K562 (cell line): ENCODE data around the gene LILRA6.
"Not testable (repeated sequence)": the region's sequence is repeated elsewhere in the genome, so short reads cannot be mapped to it uniquely, and the experiment has no call there.

Source experiments
- ATF1 ChIP-seq, 2 experiments: fragments of 450-650 bp in 1 of 2; IDR thresholded peaks; 2 replicates each; pipeline ENCODE4 v1.6.1; 2016; ENCODE audit warnings: missing compliant biosample characterization in 1 of 2, missing genetic modification characterization in 1 of 2
- EP300 ChIP-seq: IDR thresholded peaks from 2 replicates; pipeline ENCODE4 v1.6.1; 2012; ENCODE audit warnings: low read length, improper control_type of control experiment
- HCFC1 ChIP-seq: IDR thresholded peaks from 2 replicates; pipeline ENCODE4 v1.6.1; 2012; ENCODE audit warnings: low read depth, low read length, improper control_type of control experiment
- MAZ ChIP-seq, 2 experiments: fragments of 450-650 bp in 1 of 2; sonication (generic) in 1 of 2; formaldehyde crosslinking; IDR thresholded peaks in 1 of 2; conservative IDR thresholded peaks in 1 of 2; 2 replicates each; pipeline versions ENCODE4 v1.4.0 to v1.5.0; 2020; ENCODE audit warnings: mild to moderate bottlenecking in 1 of 2, missing genetic modification reagents in 1 of 2
- NCOA2 ChIP-seq, 2 experiments: fragments of 450-650 bp; IDR thresholded peaks; 2 replicates each; pipeline ENCODE4 v1.6.1; 2018; ENCODE audit warnings: mild to moderate bottlenecking in 2 of 2, moderate library complexity in 1 of 2; ENCODE audit not compliant: partially characterized antibody in 2 of 2
- NR2C2 ChIP-seq, 2 experiments: fragments of 200-800 bp in 1 of 2; sonication (Bioruptor generic) in 1 of 2; sonication (generic) in 1 of 2; formaldehyde crosslinking in 1 of 2; IDR thresholded peaks; 2 replicates each; pipeline versions ENCODE4 v1.6.1 to v1.8.0; 2016 to 2022; ENCODE audit warnings: mild to moderate bottlenecking in 1 of 2, missing compliant biosample characterization in 1 of 2, missing genetic modification characterization in 1 of 2, missing genetic modification reagents in 1 of 2
- POLR2A ChIP-seq: fragments of 450-650 bp; conservative IDR thresholded peaks from 2 replicates; pipeline ENCODE4 v1.6.1; 2016
- RCOR1 ChIP-seq, 2 experiments: IDR thresholded peaks; 2 replicates each; pipeline ENCODE4 v1.6.1; 2012; ENCODE audit warnings: low read depth in 2 of 2, low read length in 2 of 2, borderline replicate concordance in 1 of 2, improper control_type of control experiment in 1 of 2
- TAF15 ChIP-seq: fragments of 200-400 bp; formaldehyde crosslinking; IDR thresholded peaks from 2 replicates; pipeline ENCODE4 v1.6.1; 2017; ENCODE audit warnings: mild to moderate bottlenecking, low read depth, low read length, moderate library complexity
- ZFX ChIP-seq: sonication (generic); formaldehyde crosslinking; IDR thresholded peaks from 2 replicates; pipeline ENCODE4 v1.8.0; 2022; ENCODE audit warnings: mild to moderate bottlenecking, missing genetic modification reagents, moderate library complexity
- TF ChIP-seq, protein P1 (sequence below), 2 experiments: fragments of 450-650 bp; IDR thresholded peaks; 2 replicates each; pipeline ENCODE4 v1.6.1; 2016; ENCODE audit warnings: mild to moderate bottlenecking in 2 of 2, borderline replicate concordance in 1 of 2, low read depth in 1 of 2, moderate library complexity in 1 of 2
- TF ChIP-seq, protein P2 (sequence below), 2 experiments: fragments of 450-650 bp in 1 of 2; sonication (generic) in 1 of 2; formaldehyde crosslinking; conservative IDR thresholded peaks; 2 replicates each; pipeline versions ENCODE4 v1.4.0 to v1.8.1; 2020 to 2022; ENCODE audit warnings: mild to moderate bottlenecking in 1 of 2, missing genetic modification reagents in 1 of 2
- TF ChIP-seq, protein P3 (sequence below), 3 experiments: IDR thresholded peaks in 2 of 3; conservative IDR thresholded peaks in 1 of 3; 2 replicates each; pipeline ENCODE4 v1.5.1; 2011 to 2012; ENCODE audit warnings: low read length in 3 of 3, mild to moderate bottlenecking in 3 of 3, control low read depth in 2 of 3, improper control_type of control experiment in 1 of 3, inconsistent platforms in 1 of 3, low read depth in 1 of 3, mixed read lengths in 1 of 3, moderate library complexity in 1 of 3; ENCODE audit not compliant: insufficient read depth in 2 of 3

DNA sequence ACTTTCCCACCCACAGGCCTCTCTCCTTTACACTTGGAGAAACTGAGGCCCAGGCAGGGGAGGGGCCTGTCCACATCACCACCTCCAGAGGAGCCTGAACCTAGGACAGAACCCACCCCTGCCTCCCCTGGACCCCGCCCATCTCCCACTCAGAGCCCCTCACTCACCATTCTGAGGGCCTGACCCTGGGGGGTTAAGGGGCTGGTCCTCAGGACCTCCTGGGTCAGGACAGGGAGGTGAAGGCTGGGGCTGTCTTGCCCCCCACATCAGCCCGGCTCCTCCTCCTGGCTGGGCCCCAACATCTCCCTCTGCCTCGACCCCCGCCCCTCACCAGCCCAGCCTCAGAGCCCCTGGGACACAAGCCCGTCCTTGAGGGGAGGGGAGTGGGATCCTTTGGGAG is 22.9 kb downstream of the LILRA6 start:
- not testable (repeated sequence) for TF ChIP-seq HCFC1; ATF1 (CRISPR knock-in tag; IDR thresholded peaks at IDR 0.05); ATF1 (tag; IDR thresholded peaks at IDR 0.05); ZFX (CRISPR knock-in tag); MAZ (CRISPR knock-in tag; conservative IDR thresholded peaks at IDR 0.05 in 1 of 2, IDR thresholded peaks at IDR 0.05 in 1 of 2); NR2C2 (CRISPR knock-in tag; IDR thresholded peaks at IDR 0.05); NR2C2 (tag; IDR thresholded peaks at IDR 0.05); EP300; RCOR1 (IDR thresholded peaks at IDR 0.05; ENCODE audit: borderline replicate concordance in 1 of 2, low read depth in 2 of 2, low read length in 2 of 2); TAF15; POLR2A; NCOA2 (IDR thresholded peaks at IDR 0.05; ENCODE audit: partially characterized antibody in 2 of 2)
- TF ChIP-seq, protein P1, sequence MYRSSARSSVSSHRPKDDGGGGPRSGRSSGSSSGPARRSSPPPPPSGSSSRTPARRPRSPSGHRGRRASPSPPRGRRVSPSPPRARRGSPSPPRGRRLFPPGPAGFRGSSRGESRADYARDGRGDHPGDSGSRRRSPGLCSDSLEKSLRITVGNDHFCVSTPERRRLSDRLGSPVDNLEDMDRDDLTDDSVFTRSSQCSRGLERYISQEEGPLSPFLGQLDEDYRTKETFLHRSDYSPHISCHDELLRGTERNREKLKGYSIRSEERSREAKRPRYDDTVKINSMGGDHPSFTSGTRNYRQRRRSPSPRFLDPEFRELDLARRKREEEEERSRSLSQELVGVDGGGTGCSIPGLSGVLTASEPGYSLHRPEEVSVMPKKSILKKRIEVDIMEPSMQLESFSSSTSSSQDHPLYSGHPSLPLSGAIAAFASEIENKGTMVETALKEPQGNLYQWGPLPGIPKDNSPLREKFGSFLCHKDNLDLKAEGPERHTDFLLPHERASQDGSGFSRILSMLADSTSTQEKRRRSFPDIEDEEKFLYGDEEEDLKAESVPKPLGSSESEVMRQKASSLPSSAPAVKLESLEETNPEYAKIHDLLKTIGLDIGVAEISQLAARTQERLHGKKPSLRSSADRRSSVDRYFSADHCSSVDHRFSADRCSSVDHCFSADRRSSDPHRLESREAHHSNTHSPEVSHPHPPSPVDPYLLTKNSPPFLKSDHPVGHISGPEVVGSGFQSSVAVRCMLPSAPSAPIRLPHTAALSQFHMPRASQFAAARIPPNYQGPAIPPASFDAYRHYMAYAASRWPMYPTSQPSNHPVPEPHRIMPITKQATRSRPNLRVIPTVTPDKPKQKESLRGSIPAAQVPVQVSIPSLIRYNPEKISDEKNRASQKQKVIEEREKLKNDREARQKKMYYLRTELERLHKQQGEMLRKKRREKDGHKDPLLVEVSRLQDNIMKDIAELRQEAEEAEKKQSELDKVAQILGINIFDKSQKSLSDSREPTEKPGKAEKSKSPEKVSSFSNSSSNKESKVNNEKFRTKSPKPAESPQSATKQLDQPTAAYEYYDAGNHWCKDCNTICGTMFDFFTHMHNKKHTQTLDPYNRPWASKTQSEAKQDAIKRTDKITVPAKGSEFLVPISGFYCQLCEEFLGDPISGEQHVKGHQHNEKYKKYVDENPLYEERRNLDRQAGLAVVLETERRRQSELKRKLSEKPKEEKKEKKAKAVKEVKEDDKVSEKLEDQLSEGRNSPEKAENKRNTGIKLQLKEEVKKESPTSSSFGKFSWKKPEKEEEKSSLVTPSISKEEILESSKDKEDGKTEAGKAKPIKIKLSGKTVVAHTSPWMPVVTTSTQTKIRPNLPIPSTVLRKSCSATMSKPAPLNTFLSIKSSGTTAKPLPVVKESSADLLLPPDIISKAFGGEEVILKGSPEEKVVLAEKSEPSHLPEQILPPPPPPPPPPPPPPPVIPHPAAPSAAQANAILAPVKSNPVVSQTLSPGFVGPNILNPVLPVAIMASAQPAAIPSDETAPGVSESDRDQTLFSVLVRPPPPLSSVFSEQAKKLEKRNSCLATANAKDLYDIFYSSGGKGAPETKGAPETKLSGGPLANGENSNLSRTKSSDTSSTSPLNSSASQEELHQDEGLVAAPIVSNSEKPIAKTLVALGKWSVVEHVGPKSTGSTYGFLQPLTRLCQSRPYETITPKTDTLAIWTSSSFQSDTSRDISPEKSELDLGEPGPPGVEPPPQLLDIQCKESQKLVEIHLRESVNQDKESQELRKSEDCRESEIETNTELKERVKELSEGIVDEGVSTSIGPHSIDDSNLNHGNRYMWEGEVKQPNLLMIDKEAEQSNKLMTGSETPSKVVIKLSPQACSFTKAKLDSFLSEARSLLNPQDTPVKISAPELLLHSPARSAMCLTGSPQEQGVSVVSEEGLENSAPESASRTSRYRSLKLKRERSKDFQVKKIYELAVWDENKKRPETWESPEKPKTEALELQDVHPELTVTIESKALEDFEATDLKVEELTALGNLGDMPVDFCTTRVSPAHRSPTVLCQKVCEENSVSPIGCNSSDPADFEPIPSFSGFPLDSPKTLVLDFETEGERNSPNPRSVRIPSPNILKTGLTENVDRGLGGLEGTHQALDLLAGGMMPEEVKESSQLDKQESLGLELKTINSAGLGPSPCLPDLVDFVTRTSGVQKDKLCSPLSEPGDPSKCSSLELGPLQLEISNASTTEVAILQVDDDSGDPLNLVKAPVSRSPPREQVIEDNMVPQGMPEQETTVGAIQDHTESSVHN (IDR thresholded peaks at IDR 0.05; ENCODE audit: borderline replicate concordance in 1 of 2, low read depth in 1 of 2): not testable (repeated sequence)
- TF ChIP-seq, protein P2, sequence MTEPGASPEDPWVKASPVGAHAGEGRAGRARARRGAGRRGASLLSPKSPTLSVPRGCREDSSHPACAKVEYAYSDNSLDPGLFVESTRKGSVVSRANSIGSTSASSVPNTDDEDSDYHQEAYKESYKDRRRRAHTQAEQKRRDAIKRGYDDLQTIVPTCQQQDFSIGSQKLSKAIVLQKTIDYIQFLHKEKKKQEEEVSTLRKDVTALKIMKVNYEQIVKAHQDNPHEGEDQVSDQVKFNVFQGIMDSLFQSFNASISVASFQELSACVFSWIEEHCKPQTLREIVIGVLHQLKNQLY (CRISPR knock-in tag; conservative IDR thresholded peaks at IDR 0.05): not testable (repeated sequence)
- TF ChIP-seq, protein P3, sequence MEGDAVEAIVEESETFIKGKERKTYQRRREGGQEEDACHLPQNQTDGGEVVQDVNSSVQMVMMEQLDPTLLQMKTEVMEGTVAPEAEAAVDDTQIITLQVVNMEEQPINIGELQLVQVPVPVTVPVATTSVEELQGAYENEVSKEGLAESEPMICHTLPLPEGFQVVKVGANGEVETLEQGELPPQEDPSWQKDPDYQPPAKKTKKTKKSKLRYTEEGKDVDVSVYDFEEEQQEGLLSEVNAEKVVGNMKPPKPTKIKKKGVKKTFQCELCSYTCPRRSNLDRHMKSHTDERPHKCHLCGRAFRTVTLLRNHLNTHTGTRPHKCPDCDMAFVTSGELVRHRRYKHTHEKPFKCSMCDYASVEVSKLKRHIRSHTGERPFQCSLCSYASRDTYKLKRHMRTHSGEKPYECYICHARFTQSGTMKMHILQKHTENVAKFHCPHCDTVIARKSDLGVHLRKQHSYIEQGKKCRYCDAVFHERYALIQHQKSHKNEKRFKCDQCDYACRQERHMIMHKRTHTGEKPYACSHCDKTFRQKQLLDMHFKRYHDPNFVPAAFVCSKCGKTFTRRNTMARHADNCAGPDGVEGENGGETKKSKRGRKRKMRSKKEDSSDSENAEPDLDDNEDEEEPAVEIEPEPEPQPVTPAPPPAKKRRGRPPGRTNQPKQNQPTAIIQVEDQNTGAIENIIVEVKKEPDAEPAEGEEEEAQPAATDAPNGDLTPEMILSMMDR (IDR thresholded peaks at IDR 0.05 in 2 of 3, conservative IDR thresholded peaks at IDR 0.05 in 1 of 3; ENCODE audit: insufficient read depth in 2 of 3, low read depth in 1 of 3, low read length in 3 of 3): not testable (repeated sequence)
